Measurements from ENCODE around the gene ING3. TPM values are rescaled to one million over a fixed set of nuclear protein-coding genes. Genes with fewer than 3 reads are reported as not detected.

The ING3 gene
- total and polyA plus RNA-seq, 9 of the 15 experiments (the other 6 are each of a cell fraction or from before 2014, with no cell fraction given), result 22.8 to 233 (median 50.4) TPM

- TF ChIP-seq SIN3B (IDR thresholded peaks at IDR 0.05; ENCODE audit: low read depth) (no peak), FUS (optimal IDR thresholded peaks at IDR 0.05; ENCODE audit: low read depth, low read length) (no peak), ZMIZ1 (IDR thresholded peaks at IDR 0.05; ENCODE audit: low read depth in 2 of 2, low read length in 2 of 2) (no peak), FOXJ2 (tag; IDR thresholded peaks at IDR 0.05) (peak; percentile 56; the same call in 1 of the 2 replicates), RBFOX2 (IDR thresholded peaks at IDR 0.05; ENCODE audit: low read depth, low read length) (peak; percentile 17; the same call in 1 of the 2 replicates), GTF2E2 (tag; IDR thresholded peaks at IDR 0.05) (0 out of 2 replicates have a peak, but pooled peaks have one; percentile 40), CEBPG (CRISPR knock-in tag; IDR thresholded peaks at IDR 0.05) (no peak), CEBPG (tag; conservative IDR thresholded peaks at IDR 0.05 in 1 of 2, IDR thresholded peaks at IDR 0.05 in 1 of 2) (peak; percentile 64 to 67), E2F5 (CRISPR knock-in tag; IDR thresholded peaks at IDR 0.05) (no peak), ATF2 (CRISPR knock-in tag; IDR thresholded peaks at IDR 0.05) (no peak), HCFC1 (IDR thresholded peaks at IDR 0.05; ENCODE audit: low read depth, low read length) (no peak), RREB1 (CRISPR knock-in tag; IDR thresholded peaks at IDR 0.05) (no peak), ZFP36 (IDR thresholded peaks at IDR 0.05; ENCODE audit: low read depth, low read length, partially characterized antibody) (no peak), ZBED1 (IDR thresholded peaks at IDR 0.05) (no peak)
Observed at GRCh38 chr7:121000081-121000983, 49.8 kb downstream of the ING3 start (continued).
